SH-SY5Y (cell line): ENCODE data around the gene CASK.

ENCODE experiments used
- GATA2 ChIP-seq: IDR thresholded peaks from 2 replicates; pipeline ENCODE4 v1.6.1; 2011; ENCODE audit warnings: mild to moderate bottlenecking, low read depth, low read length
- GATA3 ChIP-seq: IDR thresholded peaks from 2 replicates; pipeline ENCODE4 v1.6.1; 2011; ENCODE audit warnings: low read depth, mild to moderate bottlenecking, low read length, moderate library complexity

GRCh38 chrX:41507919-41508318 lies 415.4 kb downstream of the CASK start:
- TF ChIP-seq GATA3: no peak
- no peak for TF ChIP-seq GATA2
